ENCODE data around the gene FRMD4A. TPM values are rescaled to one million over a fixed set of nuclear protein-coding genes. Genes with fewer than 3 reads are reported as not detected.

The FRMD4A gene
- total and polyA plus RNA-seq, 2 of the 4 experiments (the other 2 are of a cell fraction) = 30.3 to 68.8 TPM

GRCh38 chr10:13743101-13743693 lies 587.5 kb downstream of the FRMD4A start:
- dilution Hi-C loops (cut with HindIII; ENCODE audit: low sequenced_read_pairs, unreplicated experiment) = no loop called here
- no peak overlapping the region for H2BK120ac ChIP-seq (ENCODE audit: low read depth, low read length)
- no peak overlapping the region for H2BK15ac ChIP-seq (ENCODE audit: low read depth, low read length)
- peaks cover 0 to 6% of the 10 kb centered on the region in 2 experiments; a peak in 2 of 4 replicates for H3K79me1 ChIP-seq (ENCODE audit: low read depth in 1 of 2, low read length in 2 of 2)
- H4K91ac ChIP-seq (ENCODE audit: insufficient read depth, low read depth, low read length) = no peak overlapping the region
- BruUV-seq (replicated peaks) = no TSS peak
- DNase-seq (peak; percentile 11), ATAC-seq (ENCODE audit: low read depth) (no peak)
- no peak overlapping the region for H3K23ac ChIP-seq (ENCODE audit: low read depth, low read length)
- no peak overlapping the region for H3K18ac ChIP-seq (ENCODE audit: low read depth, low read length)
- no peaks in the 10 kb centered on the region for H4K20me1 ChIP-seq (ENCODE audit: insufficient read depth, low read length)
- H3K56ac ChIP-seq (ENCODE audit: extremely low read depth, insufficient read depth, low read length) = no peak overlapping the region
- H3K9me1 ChIP-seq (ENCODE audit: insufficient read depth, low read length) = peaks cover 12% of the 10 kb centered on the region
- no peaks in the 10 kb centered on the region for H3K9me3 ChIP-seq (ENCODE audit: control insufficient read depth, insufficient read depth, low read length)
- H2AK9ac ChIP-seq (replicated peaks; ENCODE audit: low read depth, low read length, poor library complexity) = no peak overlapping the region
- POLR2A ChIA-PET (ENCODE audit: unreplicated experiment) = no interaction called here
- in situ Hi-C loops (cut with MboI; ENCODE audit: low sequenced_read_pairs) = no loop called here
- 100% methylated on average over 1 of the region's 15 CpGs; no CpG with 5 or more reads in 1 of the 2 experiments for WGBS, 2 experiments (ENCODE audit: extremely low coverage in 2 of 2, insufficient read length in 1 of 2)
- TF ChIP-seq BHLHE40 (IDR thresholded peaks at IDR 0.05; ENCODE audit: low read depth, low read length) (no peak), MAZ (IDR thresholded peaks at IDR 0.05; ENCODE audit: borderline replicate concordance, low read depth, low read length) (no peak), USF2 (IDR thresholded peaks at IDR 0.05; ENCODE audit: low read depth, low read length) (no peak), POLR2A (IDR thresholded peaks at IDR 0.05; ENCODE audit: low read depth, low read length) (no peak), MAFK (IDR thresholded peaks at IDR 0.05; ENCODE audit: low read depth, low read length) (no peak), SMC3 (IDR thresholded peaks at IDR 0.05; ENCODE audit: low read depth, low read length) (no peak), RAD21 (IDR thresholded peaks at IDR 0.05; ENCODE audit: low read length) (no peak), ELK1 (IDR thresholded peaks at IDR 0.05; ENCODE audit: borderline replicate concordance, low read depth, low read length) (no peak), NFE2L2 (IDR thresholded peaks at IDR 0.05; ENCODE audit: low read depth, low read length) (no peak), MXI1 (IDR thresholded peaks at IDR 0.05; ENCODE audit: borderline replicate concordance, low read depth, low read length) (no peak), CEBPB (IDR thresholded peaks at IDR 0.05; ENCODE audit: low read depth, low read length) (no peak), CTCF (conservative IDR thresholded peaks at IDR 0.05; ENCODE audit: low read depth, low read length) (no peak), CHD1 (IDR thresholded peaks at IDR 0.05; ENCODE audit: low read depth, low read length) (no peak)
- no peak overlapping the region for H3K4me2 ChIP-seq (ENCODE audit: low read depth, low read length)
- no peak overlapping the region for H3K14ac ChIP-seq (replicated peaks; ENCODE audit: low read depth, low read length)
- intact Hi-C loops (cut with micrococcal nuclease) = no loop called here
- no peak overlapping the region for H2BK5ac ChIP-seq (ENCODE audit: low read depth, low read length, poor library complexity, severe bottlenecking)
- peaks cover 2% of the 10 kb centered on the region; the same call in 1 of the 2 replicates for H3K4me1 ChIP-seq (ENCODE audit: control insufficient read depth, insufficient read depth, low read length)
- no peak overlapping the region for H2AK5ac ChIP-seq (ENCODE audit: low read depth, low read length)
- H3K4ac ChIP-seq (ENCODE audit: low read depth, low read length) = no peak overlapping the region
- no peak overlapping the region for H2AFZ ChIP-seq (replicated peaks; ENCODE audit: low read length, poor library complexity)
- no peaks in the 10 kb centered on the region for H3K27me3 ChIP-seq (ENCODE audit: control insufficient read depth, insufficient read depth, low read length)
- H2BK20ac ChIP-seq (ENCODE audit: low read depth, low read length) = no peak overlapping the region
- no peak overlapping the region for H4K5ac ChIP-seq (ENCODE audit: low read depth, low read length)
- H4K8ac ChIP-seq (ENCODE audit: low read depth in 2 of 2, low read length in 2 of 2) = no peak overlapping the region
- peaks cover 3% of the 10 kb centered on the region; the same call in 1 of the 2 replicates for H3K36me3 ChIP-seq (ENCODE audit: control insufficient read depth, insufficient read depth, low read length)
- H3K27ac ChIP-seq (ENCODE audit: insufficient read depth, low read length) = no peak overlapping the region
- H3K9ac ChIP-seq (ENCODE audit: low read depth, low read length) = no peak overlapping the region
- CTCF ChIA-PET = no interaction called here
- H3K4me3 ChIP-seq (ENCODE audit: insufficient read depth, low read depth, low read length) = no peak overlapping the region

Data from IMR-90 (cell line).